H1 (cell line): Measurements from ENCODE around the gene TMEM163.

ENCODE experiments used
- BRCA1 ChIP-seq: IDR thresholded peaks from 2 replicates; pipeline ENCODE4 v1.6.1; 2012; ENCODE audit warnings: low read depth, low read length, improper control_type of control experiment
- EGR1 ChIP-seq: IDR thresholded peaks from 2 replicates; pipeline ENCODE4 v1.6.1; 2011; ENCODE audit warnings: low read depth, low read length, borderline replicate concordance
- JUND ChIP-seq: IDR thresholded peaks from 2 replicates; pipeline ENCODE4 v1.6.1; 2011; ENCODE audit warnings: mild to moderate bottlenecking, improper control_type of control experiment, low read length
- MAFK ChIP-seq: IDR thresholded peaks from 2 replicates; pipeline ENCODE4 v1.6.1; 2012; ENCODE audit warnings: low read depth, mild to moderate bottlenecking, improper control_type of control experiment, low read length
- NRF1 ChIP-seq: IDR thresholded peaks from 2 replicates; pipeline ENCODE4 v1.6.1; 2011; ENCODE audit warnings: mild to moderate bottlenecking, low read depth, low read length, improper control_type of control experiment
- POLR2A ChIP-seq, 2 experiments: IDR thresholded peaks; 1 replicate in 1 of 2; 2 replicates in 1 of 2; pipeline ENCODE4 v1.6.1; 2011; ENCODE audit warnings: low read depth in 2 of 2, low read length in 2 of 2, mild to moderate bottlenecking in 2 of 2; ENCODE audit errors: control extremely low read depth in 1 of 2
- SAP30 ChIP-seq: fragments of 300-600 bp; sonication (generic); IDR thresholded peaks from 2 replicates; pipeline ENCODE4 v1.7.1; 2012; ENCODE audit warnings: low read length, moderate library complexity, mild to moderate bottlenecking, inconsistent platforms; ENCODE audit not compliant: insufficient read depth, insufficient replicate concordance
- TCF12 ChIP-seq: IDR thresholded peaks from 2 replicates; pipeline ENCODE4 v1.6.1; 2011; ENCODE audit warnings: low read depth, mild to moderate bottlenecking, low read length
- TF ChIP-seq, protein P1 (sequence below), 3 experiments: IDR thresholded peaks; 1 replicate in 2 of 3; 2 replicates in 1 of 3; pipeline versions ENCODE4 v1.5.1 to v1.6.1; 2011; ENCODE audit warnings: low read length in 3 of 3, mild to moderate bottlenecking in 3 of 3, inconsistent platforms in 2 of 3, low read depth in 1 of 3, moderate library complexity in 1 of 3; ENCODE audit not compliant: insufficient read depth in 1 of 3; ENCODE audit errors: control extremely low read depth in 1 of 3
- TF ChIP-seq, protein P2 (sequence below): IDR thresholded peaks from 2 replicates; pipeline ENCODE4 v1.6.1; 2012; ENCODE audit warnings: low read length, inconsistent platforms
- TF ChIP-seq, protein P3 (sequence below): IDR thresholded peaks from 2 replicates; pipeline ENCODE4 v1.6.1; 2012; ENCODE audit warnings: inconsistent platforms

DNA sequence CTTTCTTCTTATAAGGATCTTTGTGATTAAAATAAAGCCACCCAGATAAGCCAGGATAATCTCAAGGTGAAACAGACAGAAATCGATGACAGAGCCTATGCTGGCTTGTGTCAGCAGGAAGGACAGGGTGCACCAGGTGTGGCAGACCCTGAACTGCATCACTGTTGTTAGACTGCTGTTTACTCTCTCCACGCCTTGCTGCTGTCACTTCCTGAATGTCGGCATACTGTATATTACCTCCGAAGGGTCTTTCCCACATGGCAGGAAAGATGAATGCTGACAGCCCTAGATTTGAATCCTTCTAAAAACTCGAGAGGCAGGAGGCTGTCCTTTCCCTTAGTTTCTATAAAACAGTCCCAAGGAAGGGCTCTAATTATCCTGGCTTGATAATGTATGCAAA is 18.9 kb upstream of the TMEM163 start:
- TF ChIP-seq, protein P1, sequence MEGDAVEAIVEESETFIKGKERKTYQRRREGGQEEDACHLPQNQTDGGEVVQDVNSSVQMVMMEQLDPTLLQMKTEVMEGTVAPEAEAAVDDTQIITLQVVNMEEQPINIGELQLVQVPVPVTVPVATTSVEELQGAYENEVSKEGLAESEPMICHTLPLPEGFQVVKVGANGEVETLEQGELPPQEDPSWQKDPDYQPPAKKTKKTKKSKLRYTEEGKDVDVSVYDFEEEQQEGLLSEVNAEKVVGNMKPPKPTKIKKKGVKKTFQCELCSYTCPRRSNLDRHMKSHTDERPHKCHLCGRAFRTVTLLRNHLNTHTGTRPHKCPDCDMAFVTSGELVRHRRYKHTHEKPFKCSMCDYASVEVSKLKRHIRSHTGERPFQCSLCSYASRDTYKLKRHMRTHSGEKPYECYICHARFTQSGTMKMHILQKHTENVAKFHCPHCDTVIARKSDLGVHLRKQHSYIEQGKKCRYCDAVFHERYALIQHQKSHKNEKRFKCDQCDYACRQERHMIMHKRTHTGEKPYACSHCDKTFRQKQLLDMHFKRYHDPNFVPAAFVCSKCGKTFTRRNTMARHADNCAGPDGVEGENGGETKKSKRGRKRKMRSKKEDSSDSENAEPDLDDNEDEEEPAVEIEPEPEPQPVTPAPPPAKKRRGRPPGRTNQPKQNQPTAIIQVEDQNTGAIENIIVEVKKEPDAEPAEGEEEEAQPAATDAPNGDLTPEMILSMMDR (IDR thresholded peaks at IDR 0.05; ENCODE audit: control extremely low read depth in 1 of 3, insufficient read depth in 1 of 3, low read depth in 1 of 3, low read length in 3 of 3): no peak
- TF ChIP-seq MAFK: no peak
- TF ChIP-seq NRF1: no peak
- TF ChIP-seq, protein P2, sequence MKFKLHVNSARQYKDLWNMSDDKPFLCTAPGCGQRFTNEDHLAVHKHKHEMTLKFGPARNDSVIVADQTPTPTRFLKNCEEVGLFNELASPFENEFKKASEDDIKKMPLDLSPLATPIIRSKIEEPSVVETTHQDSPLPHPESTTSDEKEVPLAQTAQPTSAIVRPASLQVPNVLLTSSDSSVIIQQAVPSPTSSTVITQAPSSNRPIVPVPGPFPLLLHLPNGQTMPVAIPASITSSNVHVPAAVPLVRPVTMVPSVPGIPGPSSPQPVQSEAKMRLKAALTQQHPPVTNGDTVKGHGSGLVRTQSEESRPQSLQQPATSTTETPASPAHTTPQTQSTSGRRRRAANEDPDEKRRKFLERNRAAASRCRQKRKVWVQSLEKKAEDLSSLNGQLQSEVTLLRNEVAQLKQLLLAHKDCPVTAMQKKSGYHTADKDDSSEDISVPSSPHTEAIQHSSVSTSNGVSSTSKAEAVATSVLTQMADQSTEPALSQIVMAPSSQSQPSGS: no peak
- no peak for TF ChIP-seq POLR2A (IDR thresholded peaks at IDR 0.05; ENCODE audit: control extremely low read depth in 1 of 2, low read depth in 2 of 2, low read length in 2 of 2)
- no peak for TF ChIP-seq SAP30
- TF ChIP-seq TCF12: no peak
- TF ChIP-seq EGR1: no peak
- TF ChIP-seq JUND: no peak
- TF ChIP-seq BRCA1: no peak
- TF ChIP-seq, protein P3, sequence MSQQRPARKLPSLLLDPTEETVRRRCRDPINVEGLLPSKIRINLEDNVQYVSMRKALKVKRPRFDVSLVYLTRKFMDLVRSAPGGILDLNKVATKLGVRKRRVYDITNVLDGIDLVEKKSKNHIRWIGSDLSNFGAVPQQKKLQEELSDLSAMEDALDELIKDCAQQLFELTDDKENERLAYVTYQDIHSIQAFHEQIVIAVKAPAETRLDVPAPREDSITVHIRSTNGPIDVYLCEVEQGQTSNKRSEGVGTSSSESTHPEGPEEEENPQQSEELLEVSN: no peak
